ENCODE measurements around the gene MAG.

Gene MAG

DNA sequence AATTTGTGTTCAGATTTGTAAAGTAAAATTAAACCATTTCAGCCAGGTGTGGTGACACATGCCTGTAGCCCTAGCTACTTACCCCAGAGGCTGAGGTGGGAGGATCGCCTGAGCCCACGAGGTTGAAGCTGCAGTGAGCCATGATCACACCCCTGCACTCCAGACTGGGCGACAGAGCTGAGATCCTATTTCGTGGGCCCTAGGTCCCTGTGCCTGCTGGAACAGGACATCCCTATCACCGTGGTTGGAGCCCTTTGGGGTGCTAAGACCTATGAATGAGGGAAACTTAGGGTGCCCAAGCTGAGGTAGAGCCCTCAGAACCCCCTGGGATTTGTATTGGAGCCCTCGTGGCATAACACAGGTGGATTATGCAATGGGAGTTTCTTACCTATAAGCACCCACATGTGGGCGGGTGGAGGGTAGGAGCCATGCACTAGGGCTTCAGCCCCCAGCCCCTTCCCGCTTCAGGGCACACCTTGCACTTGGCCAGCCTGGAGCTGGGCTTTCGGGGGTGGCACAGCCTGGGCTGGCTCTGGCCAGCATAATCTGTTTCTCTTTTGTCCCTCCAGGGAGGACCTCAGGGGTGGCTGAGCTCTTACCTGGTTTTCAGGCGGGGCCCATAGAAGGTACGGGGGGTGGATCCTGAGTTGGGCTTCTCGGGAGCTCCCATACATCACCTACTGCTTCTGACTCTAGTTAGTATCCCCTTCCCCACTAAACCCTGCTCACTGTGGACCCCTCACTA lies 30.4 kb upstream of the MAG start:
- TF ChIP-seq SIN3A (IDR thresholded peaks at IDR 0.05; ENCODE audit: borderline replicate concordance, insufficient read depth, low read length) (no peak), FOXP2 (optimal IDR thresholded peaks at IDR 0.05; ENCODE audit: borderline replicate concordance, extremely low read depth, extremely low read length, insufficient read depth) (no peak), POLR2AphosphoS5 (IDR thresholded peaks at IDR 0.05; ENCODE audit: low read depth, low read length) (no peak), TAF1 (IDR thresholded peaks at IDR 0.05; ENCODE audit: borderline replicate concordance, insufficient read depth, low read length) (no peak), REST (IDR thresholded peaks at IDR 0.05; ENCODE audit: insufficient read depth in 1 of 2, low read depth in 2 of 2, low read length in 2 of 2) (no peak)

- TF ChIP-seq SIN3A (IDR thresholded peaks at IDR 0.05; ENCODE audit: borderline replicate concordance, insufficient read depth, low read length) (no peak), POLR2AphosphoS5 (IDR thresholded peaks at IDR 0.05; ENCODE audit: low read depth, low read length) (no peak), FOXP2 (optimal IDR thresholded peaks at IDR 0.05; ENCODE audit: borderline replicate concordance, extremely low read depth, extremely low read length, insufficient read depth) (no peak), REST (IDR thresholded peaks at IDR 0.05; ENCODE audit: insufficient read depth in 1 of 2, low read depth in 2 of 2, low read length in 2 of 2) (no peak), TAF1 (IDR thresholded peaks at IDR 0.05; ENCODE audit: borderline replicate concordance, insufficient read depth, low read length) (no peak)
Measured at GRCh38 chr19:35262101-35262761, 29.7 kb upstream of the MAG start.

DNA sequence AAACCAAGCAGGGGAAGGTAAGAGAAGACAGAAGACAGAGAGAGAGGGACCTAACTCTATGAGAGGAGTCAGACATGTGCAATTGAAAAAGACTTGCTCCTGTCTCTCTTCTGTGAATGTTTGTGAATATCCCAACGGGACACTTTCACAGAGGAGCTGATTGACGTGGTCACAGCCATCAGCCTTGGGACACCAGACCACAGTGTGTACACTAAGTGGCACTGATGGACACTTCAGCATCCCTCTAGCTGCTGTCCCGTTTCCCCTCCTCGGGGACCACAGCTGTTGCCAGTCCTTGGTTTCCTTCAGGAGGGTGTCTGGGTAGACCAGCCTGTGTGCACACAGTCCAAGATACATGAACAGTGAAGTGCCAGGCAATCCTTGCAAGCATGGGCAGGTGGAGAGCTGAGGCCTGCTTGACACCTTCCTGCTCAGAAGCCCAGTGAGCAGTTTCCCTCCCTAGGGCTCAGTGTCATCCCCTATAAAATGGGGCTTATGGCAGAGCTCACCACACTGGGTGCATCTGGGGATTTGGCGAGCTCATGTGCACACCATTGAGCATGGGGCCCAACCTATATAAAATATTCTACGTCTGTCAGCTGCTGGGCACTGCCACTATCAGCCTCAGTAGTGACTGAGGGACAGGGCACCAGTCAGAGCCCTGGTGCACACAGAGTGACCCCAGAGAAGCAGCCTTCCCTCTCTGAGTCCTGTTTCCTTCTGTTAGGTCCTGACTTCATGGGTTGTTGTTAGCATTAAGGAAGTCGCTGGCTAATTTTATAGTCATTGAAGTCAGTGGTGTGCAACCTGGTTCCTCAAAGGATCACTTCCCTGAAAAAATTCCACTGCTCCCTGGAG lies 27.5 kb upstream of the MAG start:
- no peak for TF ChIP-seq FOXP2 (optimal IDR thresholded peaks at IDR 0.05; ENCODE audit: borderline replicate concordance, extremely low read depth, extremely low read length, insufficient read depth)
- no peak for TF ChIP-seq POLR2AphosphoS5 (IDR thresholded peaks at IDR 0.05; ENCODE audit: low read depth, low read length)
- TF ChIP-seq REST (IDR thresholded peaks at IDR 0.05; ENCODE audit: insufficient read depth in 1 of 2, low read depth in 2 of 2, low read length in 2 of 2), result no peak
- TF ChIP-seq SIN3A (IDR thresholded peaks at IDR 0.05; ENCODE audit: borderline replicate concordance, insufficient read depth, low read length), result no peak
- no peak for TF ChIP-seq TAF1 (IDR thresholded peaks at IDR 0.05; ENCODE audit: borderline replicate concordance, insufficient read depth, low read length)

DNA sequence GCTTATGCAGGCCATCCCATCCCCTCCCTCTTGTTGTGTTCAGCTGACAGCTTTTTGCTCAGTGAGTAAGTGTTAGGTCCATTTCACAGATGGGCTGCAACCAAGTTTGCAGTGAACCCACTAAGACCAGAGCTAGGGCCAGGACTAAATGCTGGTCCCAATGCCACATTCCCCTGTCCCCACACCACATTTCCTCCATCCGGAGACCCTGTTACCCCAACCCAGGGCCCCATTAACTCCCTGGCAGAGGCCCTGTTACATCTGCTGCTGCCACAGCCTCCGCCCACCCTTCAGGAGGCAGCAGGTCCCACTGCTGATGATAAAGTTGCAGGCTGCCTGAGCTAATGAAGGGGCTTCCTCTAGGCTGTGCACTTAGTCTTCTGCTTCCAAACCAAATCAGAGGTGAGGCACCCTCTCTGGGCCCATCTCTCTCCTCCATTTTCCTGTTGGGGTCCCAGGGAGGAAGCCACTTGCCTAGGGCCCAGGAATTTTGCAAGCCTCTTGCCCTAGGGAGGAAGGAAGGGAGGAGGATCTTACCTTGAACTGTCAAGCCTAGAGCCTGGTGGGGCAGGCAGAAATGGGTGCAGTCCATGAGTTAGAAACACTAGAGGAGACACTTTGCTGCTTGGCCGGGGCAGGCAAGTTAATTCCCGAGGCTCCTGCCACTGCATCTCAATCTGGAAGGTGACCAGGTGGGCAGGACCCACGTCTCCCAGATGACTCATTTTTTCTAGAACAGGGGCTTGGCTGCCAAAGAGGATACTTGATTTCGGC lies 26.6 kb upstream of the MAG start:
- TF ChIP-seq TAF1 (IDR thresholded peaks at IDR 0.05; ENCODE audit: borderline replicate concordance, insufficient read depth, low read length) (no peak), FOXP2 (optimal IDR thresholded peaks at IDR 0.05; ENCODE audit: borderline replicate concordance, extremely low read depth, extremely low read length, insufficient read depth) (no peak), POLR2AphosphoS5 (IDR thresholded peaks at IDR 0.05; ENCODE audit: low read depth, low read length) (no peak), REST (IDR thresholded peaks at IDR 0.05; ENCODE audit: insufficient read depth in 1 of 2, low read depth in 2 of 2, low read length in 2 of 2) (no peak), SIN3A (IDR thresholded peaks at IDR 0.05; ENCODE audit: borderline replicate concordance, insufficient read depth, low read length) (no peak)

All from PFSK-1 (cell line).